NCI-H2107 (cell line): ENCODE results near the gene DNAH1.

Experiments
- DNase-seq: peaks from one replicate; lab custom pipeline; 2025; lab: John Stamatoyannopoulos, UW

DNAH1 gene

GRCh38 chr3:52391096-52391495, 75.0 kb downstream of the DNAH1 start:
- DNase-seq = no peak

GRCh38 chr3:52392216-52392930, 76.3 kb downstream of the DNAH1 start:
- DNase-seq = no peak

GRCh38 chr3:52393131-52393807, 77.2 kb downstream of the DNAH1 start:
- DNase-seq = no peak

GRCh38 chr3:52393959-52394670, 78.0 kb downstream of the DNAH1 start:
- DNase-seq = no peak

GRCh38 chr3:52394751-52395502, 78.8 kb downstream of the DNAH1 start:
- DNase-seq = no peak

- DNase-seq = no peak
Observed at GRCh38 chr3:52395503-52395865, 79.4 kb downstream of the DNAH1 start.

GRCh38 chr3:52396011-52396906, 80.1 kb downstream of the DNAH1 start:
- DNase-seq = no peak

GRCh38 chr3:52396907-52397591, 80.9 kb downstream of the DNAH1 start:
- no peak for DNase-seq

- DNase-seq = no peak
Observed at GRCh38 chr3:52397676-52398399, 81.7 kb downstream of the DNAH1 start.

- no peak for DNase-seq
Observed at GRCh38 chr3:52398670-52399081, 82.6 kb downstream of the DNAH1 start.

- no peak for DNase-seq
Observed at GRCh38 chr3:52399131-52399530, 83.0 kb downstream of the DNAH1 start.

- no peak for DNase-seq
Observed at GRCh38 chr3:52399593-52399992, 83.5 kb downstream of the DNAH1 start.

- no peak for DNase-seq
Observed at GRCh38 chr3:52400275-52400793, 84.2 kb downstream of the DNAH1 start.

- DNase-seq = no peak
Observed at GRCh38 chr3:52401021-52401420, 84.9 kb downstream of the DNAH1 start.

GRCh38 chr3:52401551-52401950, 85.4 kb downstream of the DNAH1 start:
- no peak for DNase-seq

GRCh38 chr3:52402101-52402521, 86.0 kb downstream of the DNAH1 start:
- DNase-seq = no peak

GRCh38 chr3:52402706-52403270, 86.7 kb downstream of the DNAH1 start:
- DNase-seq = no peak

- DNase-seq = no peak
Observed at GRCh38 chr3:52403271-52403841, 87.2 kb downstream of the DNAH1 start.

- DNase-seq = no peak
Observed at GRCh38 chr3:52403955-52404354, 87.8 kb downstream of the DNAH1 start.
